Placental pericyte (primary cell): ENCODE results near the gene CRNN. TPM values are rescaled to one million over a fixed set of nuclear protein-coding genes. Genes with fewer than 3 reads are reported as not detected.

ENCODE experiments used
- small RNA-seq: library from RNA; depleted of rRNA; stranded (forward); fragments of <200 nt; gene quantifications from one replicate; pipeline ENCODE3, GENCODE V24; 2012; ENCODE audit warnings: low replicate concordance
- total RNA-seq: library from RNA; depleted of rRNA; stranded (reverse); fragments of >200 nt; gene quantifications from 2 replicates; pipeline ENCODE4 v1.2.3, GENCODE V29; 2012

CRNN gene
- not detected in 2 replicates for total RNA-seq

GRCh38 chr1:152413909-152414308 is at the start of gene CRNN:
TSS of gene CRNN (minus strand) at chr1:152414263. CDS start at chr1:152412233, 2,030 bp downstream.

GRCh38 chr1:152359906-152360305 is 54.2 kb downstream of the CRNN start, which contains the start of gene FLG2:
TSS of gene FLG2 (minus strand) at chr1:152360006. CDS start at chr1:152358884, 1,122 bp downstream.

Small RNA genes lying within 50 kb of the gene (small RNA-seq; reads per million reads assigned to genes)
- gene HMGN3P1, result not detected

Other genes with a start within 250 kb of the CRNN start
- gene HRNR, start 190.1 kb downstream of the CRNN start, total RNA-seq, result not detected in 2 replicates
- gene FLG, start 89.0 kb downstream of the CRNN start, total RNA-seq, result not detected in 2 replicates
- gene FLG2, start 54.3 kb downstream of the CRNN start, total RNA-seq, result not detected in 2 replicates
- gene LCE5A, start 96.5 kb upstream of the CRNN start, total RNA-seq, result not detected in 2 replicates
- gene CRCT1, start 100.2 kb upstream of the CRNN start, total RNA-seq, result not detected in 2 replicates
- gene LCE3E, start 152.5 kb upstream of the CRNN start, total RNA-seq, result not detected in 2 replicates
- not detected in 2 replicates for gene LCE3D, start 166.3 kb upstream of the CRNN start, total RNA-seq
- not detected in 2 replicates for gene LCE3C, start 186.0 kb upstream of the CRNN start, total RNA-seq
- gene LCE3B, start 199.5 kb upstream of the CRNN start, total RNA-seq, result not detected in 2 replicates
- gene LCE3A, start 208.8 kb upstream of the CRNN start, total RNA-seq, result not detected in 2 replicates
- gene LCE2D, start 249.1 kb upstream of the CRNN start, total RNA-seq, result not detected in 2 replicates